Activated CD8-positive, alpha-beta memory T cell treated with anti-CD3 and anti-CD28 coated beads for 36 hours (primary cell): ENCODE measurements around the gene HIBADH. TPM values are rescaled to one million over a fixed set of nuclear protein-coding genes. Genes with fewer than 3 reads are reported as not detected.
"Not testable (repeated sequence)": the region's sequence is repeated elsewhere in the genome, so short reads cannot be mapped to it uniquely, and the experiment has no call there.

Experiments used
- CTCF ChIA-PET: fragments of 350-600 bp; sonication (Branson Sonifier 250); formaldehyde crosslinking; loops from one replicate; lab custom pipeline; 2021; ENCODE audit warnings: antibody characterized with exemption; lab: Charles Lee
- POLR2A ChIA-PET: fragments of 350-600 bp; sonication (Branson Sonifier 250); formaldehyde crosslinking; loops from one replicate; lab custom pipeline; 2021; ENCODE audit warnings: antibody characterized with exemption; lab: Charles Lee
- total RNA-seq, 2 experiments: library from RNA; stranded (reverse); gene quantifications; one replicate each; pipeline ENCODE4 v1.2.3, GENCODE V29; 2021

HIBADH gene
- total RNA-seq, 2 experiments from 2014 or later = 20.0 to 22.0 TPM

GRCh38 chr7:27685893-27686292 is 23.2 kb upstream of the HIBADH start:
- POLR2A ChIA-PET = no interaction called here
- CTCF ChIA-PET = no interaction called here

GRCh38 chr7:27685209-27685608 is 22.5 kb upstream of the HIBADH start:
- POLR2A ChIA-PET = no interaction called here
- CTCF ChIA-PET = no interaction called here

- CTCF ChIA-PET = no interaction called here
- POLR2A ChIA-PET = no interaction called here
Measured at GRCh38 chr7:27684491-27684890, 21.8 kb upstream of the HIBADH start.

GRCh38 chr7:27680610-27681009 is 17.9 kb upstream of the HIBADH start:
- ChIA-PET CTCF (no interaction called here), POLR2A (no interaction called here)

GRCh38 chr7:27678617-27679260 is 16.1 kb upstream of the HIBADH start:
- ChIA-PET CTCF (no interaction called here), POLR2A (no interaction called here)

- POLR2A ChIA-PET = no interaction called here
- CTCF ChIA-PET = no interaction called here
Measured at GRCh38 chr7:27677912-27678612, 15.4 kb upstream of the HIBADH start.

- CTCF ChIA-PET = interaction anchor here (0.7 kb wide), 1 partner anchor 9 kb away, joined by 3 read pairs; no protein-coding TSS in a partner anchor
Measured at GRCh38 chr7:27674126-27674525, 11.4 kb upstream of the HIBADH start.

GRCh38 chr7:27671675-27672074 is 9.0 kb upstream of the HIBADH start:
- ChIA-PET CTCF (no interaction called here), POLR2A (no interaction called here)

More at GRCh38 chr7:27674126-27674525, 11.4 kb upstream of the HIBADH start:
- POLR2A ChIA-PET = not testable (repeated sequence)

- CTCF ChIA-PET = no interaction called here
- POLR2A ChIA-PET = interaction anchor here (0.6 kb wide), 1 partner anchor 70 kb away, joined by 8 read pairs; no protein-coding TSS in a partner anchor
Measured at GRCh38 chr7:27670676-27671075, 8.0 kb upstream of the HIBADH start.

- ChIA-PET POLR2A (no interaction called here), CTCF (no interaction called here)
Measured at GRCh38 chr7:27670177-27670576, 7.5 kb upstream of the HIBADH start.

GRCh38 chr7:27665531-27665930 is 2.8 kb upstream of the HIBADH start:
- POLR2A ChIA-PET = no interaction called here
- CTCF ChIA-PET = interaction anchor here (0.5 kb wide), 1 partner anchor 8 kb away, joined by 3 read pairs; no protein-coding TSS in a partner anchor

- ChIA-PET POLR2A (no interaction called here), CTCF (no interaction called here)
Measured at GRCh38 chr7:27663989-27664331, 1.3 kb upstream of the HIBADH start.

GRCh38 chr7:27661811-27662489 is 733 bp downstream of the HIBADH start:
- POLR2A ChIA-PET = interaction anchor here (0.6 to 1.5 kb wide), 3 partner anchors 48 to 120 kb away, joined by 3 to 16 read pairs (median 3); partner anchors contain the start of gene TAX1BP1
- CTCF ChIA-PET = interaction anchor here (0.6 to 1.5 kb wide), 3 partner anchors 76 to 137 kb away, joined by 3 read pairs; no protein-coding TSS in a partner anchor

GRCh38 chr7:27656724-27657123 is 6.0 kb downstream of the HIBADH start:
- CTCF ChIA-PET = no interaction called here
- POLR2A ChIA-PET = no interaction called here

GRCh38 chr7:27655184-27655583 is 7.5 kb downstream of the HIBADH start:
- ChIA-PET CTCF (no interaction called here), POLR2A (no interaction called here)

GRCh38 chr7:27652518-27652917 is 10.2 kb downstream of the HIBADH start:
- POLR2A ChIA-PET = no interaction called here
- CTCF ChIA-PET = no interaction called here

GRCh38 chr7:27651702-27652101 is 11.0 kb downstream of the HIBADH start:
- CTCF ChIA-PET = no interaction called here
- POLR2A ChIA-PET = no interaction called here

GRCh38 chr7:27650283-27650682 is 12.4 kb downstream of the HIBADH start:
- POLR2A ChIA-PET = no interaction called here
- CTCF ChIA-PET = no interaction called here

- POLR2A ChIA-PET = no interaction called here
- CTCF ChIA-PET = interaction anchor here (0.6 kb wide), 1 partner anchor 132 kb away, joined by 3 read pairs; no protein-coding TSS in a partner anchor
Measured at GRCh38 chr7:27647489-27647888, 15.2 kb downstream of the HIBADH start.

GRCh38 chr7:27647046-27647445 is 15.6 kb downstream of the HIBADH start:
- ChIA-PET CTCF (interaction anchor here (0.6 to 0.7 kb wide), 2 partner anchors 132 to 308 kb away, joined by 3 to 4 read pairs; no protein-coding TSS in a partner anchor), POLR2A (no interaction called here)
